HepG2 (cell line): ENCODE data around the gene USF1. TPM values are rescaled to one million over a fixed set of nuclear protein-coding genes. Genes with fewer than 3 reads are reported as not detected.

ENCODE experiments used
- ATAC-seq: fragments of 200-7000 bp; cut with Tn5 transposase; 3 replicates; pipeline ENCODE4 v1.9.1; 2020; ENCODE audit warnings: mild to moderate bottlenecking, moderate library complexity
- BruUV-seq: library from RNA; stranded (reverse); fragments of 400-500 nt; replicated peaks from 2 replicates; lab custom pipeline; 2021; lab: Mats Ljungman, UMichigan
- CTCF ChIA-PET: fragments of 300-600 bp; formaldehyde crosslinking; extraction: SDS; loops from one replicate; lab custom pipeline; 2021; ENCODE audit warnings: low total read pairs, inconsistent platforms, low intra/inter-chr PET ratio; lab: Yijun Ruan, JAX
- POLR2A ChIA-PET: fragments of 350-600 bp; sonication (Branson Sonifier 250); formaldehyde crosslinking; loops from one replicate; lab custom pipeline; 2020; ENCODE audit warnings: antibody characterized with exemption, inconsistent platforms; lab: Yijun Ruan, JAX
- DNase-seq: peaks from one replicate; pipeline ENCODE4 v3.0.0-alpha.2; 2015; ENCODE audit warnings: low spot score
- FAIRE-seq: peaks from 3 replicates; lab custom pipeline; 2011; peaks lifted over from hg19 to GRCh38; lab: Jason Lieb, UNC
- H2AFZ ChIP-seq: one replicate; pipeline ENCODE4 v1.6.1; 2011; ENCODE audit warnings: low read length, inconsistent platforms
- H3K27ac ChIP-seq: fragments of 300-600 bp; 3 replicates; pipeline ENCODE4 v1.8.0; 2011; ENCODE audit warnings: mixed run types, mild to moderate bottlenecking, mixed read lengths, low read length, inconsistent platforms; ENCODE audit not compliant: insufficient read depth; ENCODE audit errors: extremely low read length
- H3K27me3 ChIP-seq, 2 experiments: fragments of 200-600 bp in 1 of 2; 2 replicates in 1 of 2; 3 replicates in 1 of 2; pipeline versions ENCODE4 v1.6.0 to v1.8.0; 2011; ENCODE audit warnings: low read length in 2 of 2, mild to moderate bottlenecking in 2 of 2, moderate library complexity in 2 of 2, inconsistent platforms in 1 of 2; ENCODE audit not compliant: insufficient read depth in 2 of 2, control insufficient read depth in 1 of 2
- H3K36me3 ChIP-seq, 2 experiments: fragments of 200-600 bp in 1 of 2; replicated peaks in 1 of 2; 2 replicates in 1 of 2; 3 replicates in 1 of 2; pipeline versions ENCODE4 v1.5.1 to v1.8.0; 2011; ENCODE audit warnings: low read length in 2 of 2, inconsistent platforms in 1 of 2; ENCODE audit not compliant: insufficient read depth in 2 of 2, control insufficient read depth in 1 of 2
- H3K4me1 ChIP-seq: 2 replicates; pipeline ENCODE4 v1.5.1; 2012; ENCODE audit warnings: low read length, inconsistent platforms; ENCODE audit not compliant: insufficient read depth
- H3K4me2 ChIP-seq: 2 replicates; pipeline ENCODE4 v1.6.0; 2011; ENCODE audit warnings: low read depth, low read length, inconsistent platforms
- H3K4me3 ChIP-seq, 3 experiments: fragments of 200-600 bp in 1 of 3; sonication (generic), shearing (Covaris generic) in 1 of 3; replicated peaks in 1 of 3; 2 replicates each; pipeline ENCODE4 v1.5.1; 2011 to 2016; ENCODE audit warnings: low read length in 3 of 3, inconsistent platforms in 2 of 3, low read depth in 2 of 3, mild to moderate bottlenecking in 2 of 3, control low read depth in 1 of 3, mixed read lengths in 1 of 3; ENCODE audit not compliant: insufficient read depth in 1 of 3
- H3K79me2 ChIP-seq: one replicate; pipeline ENCODE4 v1.6.1; 2011; ENCODE audit warnings: low read length, inconsistent platforms; ENCODE audit not compliant: insufficient read depth
- H3K9ac ChIP-seq: 2 replicates; pipeline ENCODE4 v1.6.0; 2011; ENCODE audit warnings: mild to moderate bottlenecking, low read depth, low read length, inconsistent platforms; ENCODE audit not compliant: insufficient read depth
- H3K9me3 ChIP-seq: 2 replicates; pipeline ENCODE4 v1.5.1; 2012; ENCODE audit warnings: mild to moderate bottlenecking, low read length
- H4K20me1 ChIP-seq: 2 replicates; pipeline ENCODE4 v1.6.0; 2011; ENCODE audit warnings: inconsistent platforms, mild to moderate bottlenecking, low read length, moderate library complexity; ENCODE audit not compliant: insufficient read depth
- ATF7 ChIP-seq, 2 experiments: fragments of 450-650 bp in 1 of 2; sonication (generic) in 1 of 2; formaldehyde crosslinking in 1 of 2; IDR thresholded peaks; 2 replicates each; pipeline versions ENCODE4 v1.4.0 to v1.6.1; 2016 to 2020; ENCODE audit warnings: antibody characterized with exemption in 1 of 2, mild to moderate bottlenecking in 1 of 2, missing genetic modification reagents in 1 of 2
- CEBPB ChIP-seq: IDR thresholded peaks from 2 replicates; pipeline ENCODE4 v1.6.1; 2011; ENCODE audit warnings: low read depth, low read length, improper control_type of control experiment, borderline replicate concordance
- KDM3A ChIP-seq: IDR thresholded peaks from 2 replicates; pipeline ENCODE4 v1.6.1; 2018; ENCODE audit warnings: low read depth, missing compliant biosample characterization
- NR2F1 ChIP-seq, 2 experiments: fragments of 450-650 bp in 1 of 2; formaldehyde crosslinking in 1 of 2; IDR thresholded peaks; 2 replicates each; pipeline versions ENCODE4 v1.5.0 to v1.6.1; 2016 to 2020; ENCODE audit warnings: mild to moderate bottlenecking in 1 of 2, missing compliant biosample characterization in 1 of 2, missing genetic modification reagents in 1 of 2, moderate library complexity in 1 of 2
- PBX3 ChIP-seq: sonication (generic); formaldehyde crosslinking; IDR thresholded peaks from 2 replicates; pipeline ENCODE4 v1.8.1; 2023; ENCODE audit warnings: missing genetic modification reagents, inconsistent platforms, borderline replicate concordance
- ZGPAT ChIP-seq: IDR thresholded peaks from 2 replicates; pipeline ENCODE4 v1.6.1; 2016; ENCODE audit warnings: mild to moderate bottlenecking
- ZNF629 ChIP-seq: sonication (generic); formaldehyde crosslinking; conservative IDR thresholded peaks from 2 replicates; pipeline ENCODE4 v1.5.0; 2020; ENCODE audit warnings: missing genetic modification reagents
- ZNF746 ChIP-seq: sonication (generic); formaldehyde crosslinking; IDR thresholded peaks from 2 replicates; pipeline ENCODE4 v1.8.0; 2022; ENCODE audit warnings: mild to moderate bottlenecking, missing genetic modification reagents
- WGBS: methylation state at CpG from one replicate; pipeline ENCODE4 v1.1.6; 2017; ENCODE audit warnings: low lambda C conversion rate; 5-methylcytosine and 5-hydroxymethylcytosine counted together
- in situ Hi-C: cut with HindIII; loops from 2 replicates; pipeline ENCODE4 v1.10.0; 2017; ENCODE audit warnings: low pct_unique_long_range_greater_than_20kb; ENCODE audit not compliant: extremely low pct_ligation_motif_present
- intact Hi-C: fragments of 100-400 bp; cut with micrococcal nuclease; formaldehyde crosslinking; loops from one replicate; pipeline ENCODE4 v1.10.0; 2022; ENCODE audit not compliant: unreplicated experiment
- polyA plus RNA-seq, 8 experiments: library from polyadenylated mRNA; depleted of rRNA in 3 of 8; stranded (reverse) in 7 of 8; unstranded in 1 of 8; fragments of >200 nt; fragmentation: Illumina TruSeq in 4 of 8; extraction: Trizol in 4 of 8; gene quantifications; 2 replicates each; pipeline versions ENCODE4 v1.2.1 to v1.2.3, GENCODE V29; 2011 to 2016; ENCODE audit warnings: low read depth in 4 of 8, missing spikeins in 1 of 8, mixed read lengths in 1 of 8; ENCODE audit not compliant: insufficient read depth in 1 of 8
- total RNA-seq, 5 experiments: library from RNA; depleted of rRNA; stranded (reverse); fragments of >200 nt; fragmentation: Illumina TruSeq; extraction: Trizol; gene quantifications; 2 replicates each; pipeline ENCODE4 v1.2.3, GENCODE V29; 2016; ENCODE audit warnings: low read depth in 1 of 5

USF1 gene
- total and polyA plus RNA-seq, 2 of the 13 experiments (the other 11 are each of a cell fraction or from before 2014, with no cell fraction given), result 26.9 to 39.4 TPM

- Histone ChIP-seq H3K27ac (no peak overlapping the region), H3K4me3 (no peak overlapping the region), H3K4me2 (no peak overlapping the region), H4K20me1 (no peaks in the 10 kb centered on the region), H2AFZ (no peak overlapping the region), H3K9ac (no peak overlapping the region), H3K79me2 (peaks cover 55% of the 10 kb centered on the region), H3K4me1 (peaks cover 32% of the 10 kb centered on the region), H3K36me3 (peaks cover 0 to 4% of the 10 kb centered on the region in 2 experiments; a peak in 1 of 5 replicates), H3K9me3 (no peaks in the 10 kb centered on the region), H3K27me3 (no peaks in the 10 kb centered on the region)
- ATAC-seq (no peak), DNase-seq (no peak), FAIRE-seq (no peak)
- in situ Hi-C loops, result no loop called here
- no TSS peak for BruUV-seq
- 0 out of 2 replicates have a peak, but pooled peaks have one; percentile 28 for TF ChIP-seq ZNF629 (CRISPR knock-in tag)
- TF ChIP-seq ZNF746 (CRISPR knock-in tag), result no peak
- ChIA-PET CTCF (no interaction called here), POLR2A (no interaction called here)
- WGBS, result 94% methylated on average over 7 of the region's 7 CpGs
- intact Hi-C loops, result no loop called here
Observed at GRCh38 chr1:161009602-161010211, 36.1 kb downstream of the USF1 start.

- no peak overlapping the region for H2AFZ ChIP-seq
- no peak for ATAC-seq
- peaks cover 25% of the 10 kb centered on the region for H3K4me1 ChIP-seq
- no peaks in the 10 kb centered on the region for H4K20me1 ChIP-seq
- no peak overlapping the region for H3K9ac ChIP-seq
- H3K36me3 ChIP-seq, result peaks cover 0 to 4% of the 10 kb centered on the region in 2 experiments; a peak in 1 of 5 replicates
- 82% methylated on average over 4 of the region's 4 CpGs for WGBS
- no peak overlapping the region for H3K4me2 ChIP-seq
- ChIA-PET POLR2A (no interaction called here), CTCF (no interaction called here)
- TF ChIP-seq ZGPAT (CRISPR knock-in tag) (no peak), CEBPB (peak; percentile 7; the same call in 1 of the 2 replicates), PBX3 (CRISPR knock-in tag) (no peak), KDM3A (no peak), ATF7 (IDR thresholded peaks at IDR 0.05) (peak; percentile 84), ATF7 (CRISPR knock-in tag; IDR thresholded peaks at IDR 0.05) (no peak), NR2F1 (CRISPR knock-in tag; IDR thresholded peaks at IDR 0.05) (no peak)
- FAIRE-seq, result no peak
- peaks cover 60% of the 10 kb centered on the region for H3K79me2 ChIP-seq
- in situ Hi-C loops, result no loop called here
- DNase-seq, result peak; percentile 12
- no peak overlapping the region for H3K4me3 ChIP-seq
- intact Hi-C loops, result no loop called here
- no TSS peak for BruUV-seq
- H3K27ac ChIP-seq, result no peak overlapping the region
- H3K9me3 ChIP-seq, result no peaks in the 10 kb centered on the region
- no peaks in the 10 kb centered on the region for H3K27me3 ChIP-seq
Observed at GRCh38 chr1:161008869-161009510, 36.8 kb downstream of the USF1 start.
